ENCODE results near the gene SNCAIP.

SNCAIP gene

GRCh38 chr5:122406181-122406580, 94.1 kb downstream of the SNCAIP start:
- no peak for DNase-seq

GRCh38 chr5:122408592-122409224, 96.7 kb downstream of the SNCAIP start:
- WGBS (ENCODE audit: extremely low coverage, insufficient coverage, low lambda C conversion rate), result no CpG with 5 or more reads among the region's 1 CpG
- H3K18ac ChIP-seq (ENCODE audit: low read length), result no peak overlapping the region
- no peaks in the 10 kb centered on the region for H3K4me1 ChIP-seq (ENCODE audit: control insufficient read depth, low read depth, low read length)
- no peaks in the 10 kb centered on the region for H3K79me2 ChIP-seq (ENCODE audit: control insufficient read depth, insufficient read depth, low read length)
- H3K4me3 ChIP-seq (ENCODE audit: low read length), result no peak overlapping the region
- no peaks in the 10 kb centered on the region for H3K79me1 ChIP-seq (ENCODE audit: low read length)
- H3K56ac ChIP-seq (ENCODE audit: low read length), result no peak overlapping the region
- no peak overlapping the region for H3K27ac ChIP-seq (ENCODE audit: low read depth, low read length)
- H3K36me3 ChIP-seq (ENCODE audit: control insufficient read depth, insufficient read depth, low read length), result no peaks in the 10 kb centered on the region
- no peak overlapping the region for H3K4me2 ChIP-seq (ENCODE audit: low read length)
- no peaks in the 10 kb centered on the region for H3K27me3 ChIP-seq (ENCODE audit: insufficient read depth, low read length, poor library complexity)
- no peak for DNase-seq
- no peak overlapping the region for H4K5ac ChIP-seq (ENCODE audit: low read length)
- no peak overlapping the region for H2BK120ac ChIP-seq (ENCODE audit: low read depth, low read length)
- H2BK15ac ChIP-seq (replicated peaks; ENCODE audit: low read depth), result no peak overlapping the region
- H3K4ac ChIP-seq (ENCODE audit: low read depth, low read length), result no peak overlapping the region
- H2BK5ac ChIP-seq (ENCODE audit: low read length), result no peak overlapping the region
- no peak overlapping the region for H2AK5ac ChIP-seq (ENCODE audit: low read length)
- no peak overlapping the region for H3K9ac ChIP-seq (ENCODE audit: low read length)
- no peak overlapping the region for H4K8ac ChIP-seq (ENCODE audit: low read depth, low read length)
- no peak overlapping the region for H3K23ac ChIP-seq (ENCODE audit: low read length)

More at GRCh38 chr5:122406181-122406580, 94.1 kb downstream of the SNCAIP start:
- Histone ChIP-seq H3K27me3 (ENCODE audit: insufficient read depth, low read length, poor library complexity) (no peaks in the 10 kb centered on the region), H2BK5ac (ENCODE audit: low read length) (no peak overlapping the region), H3K4me1 (ENCODE audit: control insufficient read depth, low read depth, low read length) (no peaks in the 10 kb centered on the region), H2AK5ac (ENCODE audit: low read length) (no peak overlapping the region), H3K79me1 (ENCODE audit: low read length) (no peaks in the 10 kb centered on the region), H3K23ac (ENCODE audit: low read length) (no peak overlapping the region), H4K8ac (ENCODE audit: low read depth, low read length) (no peak overlapping the region), H2BK15ac (replicated peaks; ENCODE audit: low read depth) (no peak overlapping the region), H3K9ac (ENCODE audit: low read length) (no peak overlapping the region), H3K27ac (ENCODE audit: low read depth, low read length) (no peak overlapping the region), H4K5ac (ENCODE audit: low read length) (no peak overlapping the region), H2BK120ac (ENCODE audit: low read depth, low read length) (no peak overlapping the region), H3K4ac (ENCODE audit: low read depth, low read length) (no peak overlapping the region), H3K4me2 (ENCODE audit: low read length) (no peak overlapping the region), H3K36me3 (ENCODE audit: control insufficient read depth, insufficient read depth, low read length) (no peaks in the 10 kb centered on the region), H3K79me2 (ENCODE audit: control insufficient read depth, insufficient read depth, low read length) (no peaks in the 10 kb centered on the region), H3K4me3 (ENCODE audit: low read length) (no peak overlapping the region), H3K18ac (ENCODE audit: low read length) (no peak overlapping the region), H3K56ac (ENCODE audit: low read length) (no peak overlapping the region)
- WGBS (ENCODE audit: extremely low coverage, insufficient coverage, low lambda C conversion rate), result no CpG with 5 or more reads among the region's 5 CpGs

GRCh38 chr5:122412966-122413365, 100.9 kb downstream of the SNCAIP start:
- Histone ChIP-seq H4K8ac (ENCODE audit: low read depth, low read length) (no peak overlapping the region), H3K9ac (ENCODE audit: low read length) (no peak overlapping the region), H3K27me3 (ENCODE audit: insufficient read depth, low read length, poor library complexity) (no peaks in the 10 kb centered on the region), H3K4me1 (ENCODE audit: control insufficient read depth, low read depth, low read length) (no peaks in the 10 kb centered on the region), H3K4me2 (ENCODE audit: low read length) (no peak overlapping the region), H2AK5ac (ENCODE audit: low read length) (no peak overlapping the region), H2BK120ac (ENCODE audit: low read depth, low read length) (no peak overlapping the region), H3K36me3 (ENCODE audit: control insufficient read depth, insufficient read depth, low read length) (no peaks in the 10 kb centered on the region), H3K4me3 (ENCODE audit: low read length) (no peak overlapping the region), H3K23ac (ENCODE audit: low read length) (no peak overlapping the region), H3K27ac (ENCODE audit: low read depth, low read length) (no peak overlapping the region), H3K18ac (ENCODE audit: low read length) (no peak overlapping the region), H3K79me1 (ENCODE audit: low read length) (no peaks in the 10 kb centered on the region), H2BK5ac (ENCODE audit: low read length) (no peak overlapping the region), H3K79me2 (ENCODE audit: control insufficient read depth, insufficient read depth, low read length) (no peaks in the 10 kb centered on the region), H3K4ac (ENCODE audit: low read depth, low read length) (no peak overlapping the region), H3K56ac (ENCODE audit: low read length) (no peak overlapping the region), H2BK15ac (replicated peaks; ENCODE audit: low read depth) (no peak overlapping the region), H4K5ac (ENCODE audit: low read length) (no peak overlapping the region)
- no peak for DNase-seq

- no peaks in the 10 kb centered on the region for H3K79me2 ChIP-seq (ENCODE audit: control insufficient read depth, insufficient read depth, low read length)
- H4K5ac ChIP-seq (ENCODE audit: low read length), result no peak overlapping the region
- H3K79me1 ChIP-seq (ENCODE audit: low read length), result no peaks in the 10 kb centered on the region
- DNase-seq, result no peak
- no peak overlapping the region for H3K18ac ChIP-seq (ENCODE audit: low read length)
- no peaks in the 10 kb centered on the region for H3K27me3 ChIP-seq (ENCODE audit: insufficient read depth, low read length, poor library complexity)
- no peaks in the 10 kb centered on the region for H3K36me3 ChIP-seq (ENCODE audit: control insufficient read depth, insufficient read depth, low read length)
- no peak overlapping the region for H2BK5ac ChIP-seq (ENCODE audit: low read length)
- no peak overlapping the region for H3K56ac ChIP-seq (ENCODE audit: low read length)
- no peak overlapping the region for H3K23ac ChIP-seq (ENCODE audit: low read length)
- no peak overlapping the region for H3K9ac ChIP-seq (ENCODE audit: low read length)
- H3K4ac ChIP-seq (ENCODE audit: low read depth, low read length), result no peak overlapping the region
- H3K4me2 ChIP-seq (ENCODE audit: low read length), result no peak overlapping the region
- no peak overlapping the region for H2AK5ac ChIP-seq (ENCODE audit: low read length)
- H3K4me3 ChIP-seq (ENCODE audit: low read length), result no peak overlapping the region
- H4K8ac ChIP-seq (ENCODE audit: low read depth, low read length), result no peak overlapping the region
- no peak overlapping the region for H2BK120ac ChIP-seq (ENCODE audit: low read depth, low read length)
- no peak overlapping the region for H3K27ac ChIP-seq (ENCODE audit: low read depth, low read length)
- no peak overlapping the region for H2BK15ac ChIP-seq (replicated peaks; ENCODE audit: low read depth)
- no peaks in the 10 kb centered on the region for H3K4me1 ChIP-seq (ENCODE audit: control insufficient read depth, low read depth, low read length)
- no CpG with 5 or more reads among the region's 3 CpGs for WGBS (ENCODE audit: extremely low coverage, insufficient coverage, low lambda C conversion rate)
These were observed 101.7 kb downstream of the SNCAIP start for GRCh38 chr5:122413722-122414121.

GRCh38 chr5:122415030-122415800, 103.2 kb downstream of the SNCAIP start:
- no peak overlapping the region for H4K5ac ChIP-seq (ENCODE audit: low read length)
- H3K23ac ChIP-seq (ENCODE audit: low read length), result no peak overlapping the region
- no peak overlapping the region for H3K9ac ChIP-seq (ENCODE audit: low read length)
- H3K4me2 ChIP-seq (ENCODE audit: low read length), result no peak overlapping the region
- H2BK120ac ChIP-seq (ENCODE audit: low read depth, low read length), result no peak overlapping the region
- no peak overlapping the region for H2AK5ac ChIP-seq (ENCODE audit: low read length)
- no peak overlapping the region for H3K18ac ChIP-seq (ENCODE audit: low read length)
- no peak overlapping the region for H2BK15ac ChIP-seq (replicated peaks; ENCODE audit: low read depth)
- no peaks in the 10 kb centered on the region for H3K79me1 ChIP-seq (ENCODE audit: low read length)
- H3K56ac ChIP-seq (ENCODE audit: low read length), result no peak overlapping the region
- no peaks in the 10 kb centered on the region for H3K27me3 ChIP-seq (ENCODE audit: insufficient read depth, low read length, poor library complexity)
- H2BK5ac ChIP-seq (ENCODE audit: low read length), result no peak overlapping the region
- no peaks in the 10 kb centered on the region for H3K79me2 ChIP-seq (ENCODE audit: control insufficient read depth, insufficient read depth, low read length)
- H3K4me3 ChIP-seq (ENCODE audit: low read length), result no peak overlapping the region
- no peak overlapping the region for H4K8ac ChIP-seq (ENCODE audit: low read depth, low read length)
- no CpG with 5 or more reads among the region's 7 CpGs for WGBS (ENCODE audit: extremely low coverage, insufficient coverage, low lambda C conversion rate)
- no peaks in the 10 kb centered on the region for H3K4me1 ChIP-seq (ENCODE audit: control insufficient read depth, low read depth, low read length)
- H3K36me3 ChIP-seq (ENCODE audit: control insufficient read depth, insufficient read depth, low read length), result no peaks in the 10 kb centered on the region
- no peak overlapping the region for H3K27ac ChIP-seq (ENCODE audit: low read depth, low read length)
- peak; percentile 84 for DNase-seq
- no peak overlapping the region for H3K4ac ChIP-seq (ENCODE audit: low read depth, low read length)

- H3K56ac ChIP-seq (ENCODE audit: low read length), result no peak overlapping the region
- no peak overlapping the region for H3K4me3 ChIP-seq (ENCODE audit: low read length)
- no CpG with 5 or more reads among the region's 5 CpGs for WGBS (ENCODE audit: extremely low coverage, insufficient coverage, low lambda C conversion rate)
- no peak overlapping the region for H3K18ac ChIP-seq (ENCODE audit: low read length)
- H3K27me3 ChIP-seq (ENCODE audit: insufficient read depth, low read length, poor library complexity), result no peaks in the 10 kb centered on the region
- H2AK5ac ChIP-seq (ENCODE audit: low read length), result no peak overlapping the region
- no peak overlapping the region for H2BK15ac ChIP-seq (replicated peaks; ENCODE audit: low read depth)
- no peak overlapping the region for H2BK5ac ChIP-seq (ENCODE audit: low read length)
- no peak overlapping the region for H3K23ac ChIP-seq (ENCODE audit: low read length)
- no peak overlapping the region for H4K8ac ChIP-seq (ENCODE audit: low read depth, low read length)
- no peak overlapping the region for H4K5ac ChIP-seq (ENCODE audit: low read length)
- no peaks in the 10 kb centered on the region for H3K36me3 ChIP-seq (ENCODE audit: control insufficient read depth, insufficient read depth, low read length)
- no peaks in the 10 kb centered on the region for H3K79me1 ChIP-seq (ENCODE audit: low read length)
- no peak for DNase-seq
- no peak overlapping the region for H3K4me2 ChIP-seq (ENCODE audit: low read length)
- no peak overlapping the region for H2BK120ac ChIP-seq (ENCODE audit: low read depth, low read length)
- no peak overlapping the region for H3K27ac ChIP-seq (ENCODE audit: low read depth, low read length)
- H3K4ac ChIP-seq (ENCODE audit: low read depth, low read length), result no peak overlapping the region
- H3K79me2 ChIP-seq (ENCODE audit: control insufficient read depth, insufficient read depth, low read length), result no peaks in the 10 kb centered on the region
- H3K4me1 ChIP-seq (ENCODE audit: control insufficient read depth, low read depth, low read length), result no peaks in the 10 kb centered on the region
- H3K9ac ChIP-seq (ENCODE audit: low read length), result no peak overlapping the region
These were observed 103.7 kb downstream of the SNCAIP start for GRCh38 chr5:122415801-122416120.

Measured in mesendoderm (in vitro differentiated cells).